PC-9 (cell line): ENCODE results near the gene ARHGAP24. TPM values are rescaled to one million over a fixed set of nuclear protein-coding genes. Genes with fewer than 3 reads are reported as not detected.

ENCODE experiments used
- BruUV-seq: library from RNA; stranded (reverse); fragments of 400-500 nt; replicated peaks from 2 replicates; lab custom pipeline; 2021; lab: Mats Ljungman, UMichigan
- CTCF ChIA-PET: fragments of 300-600 bp; sonication (Branson Sonifier 250); formaldehyde crosslinking; loops from one replicate; lab custom pipeline; 2022; ENCODE audit warnings: antibody characterized with exemption; lab: Charles Lee
- POLR2A ChIA-PET: fragments of 300-600 bp; sonication (Branson Sonifier 250); formaldehyde crosslinking; loops from one replicate; lab custom pipeline; 2022; ENCODE audit warnings: antibody characterized with exemption; ENCODE audit not compliant: unreplicated experiment; lab: Charles Lee
- DNase-seq, 2 experiments: peaks; one replicate each; pipeline versions ENCODE4 v3.0.0 to v3.0.0-alpha.2; 2015 to 2022; ENCODE audit warnings: mixed read lengths in 1 of 2
- H2AFZ ChIP-seq: fragments of 200-600 bp; sonication (generic); 2 replicates; pipeline ENCODE4 v1.8.1; 2017; ENCODE audit warnings: antibody characterized with exemption
- H3F3A ChIP-seq: fragments of 200-600 bp; sonication (generic); 2 replicates; pipeline ENCODE4 v1.8.1; 2017; ENCODE audit warnings: antibody characterized with exemption, mild to moderate bottlenecking, low read depth; ENCODE audit not compliant: insufficient read depth
- H3K27ac ChIP-seq: fragments of 200-600 bp; sonication (generic); 2 replicates; pipeline ENCODE4 v1.6.1; 2016; ENCODE audit warnings: mixed run types
- H3K27me3 ChIP-seq: fragments of 200-600 bp; sonication (generic); 2 replicates; pipeline ENCODE4 v1.6.1; 2016; ENCODE audit warnings: low read depth, mixed run types; ENCODE audit not compliant: insufficient read depth
- H3K36me3 ChIP-seq: fragments of 200-600 bp; sonication (generic); 2 replicates; pipeline ENCODE4 v1.6.1; 2016; ENCODE audit warnings: low read depth, mixed run types
- H3K4me1 ChIP-seq: fragments of 200-600 bp; sonication (generic); replicated peaks from 2 replicates; pipeline ENCODE4 v1.6.1; 2016; ENCODE audit warnings: mixed run types; ENCODE audit not compliant: insufficient read depth
- H3K4me2 ChIP-seq: fragments of 200-600 bp; sonication (generic); 2 replicates; pipeline ENCODE4 v1.6.1; 2017; ENCODE audit warnings: mixed run types
- H3K4me3 ChIP-seq: fragments of 200-600 bp; sonication (generic); 2 replicates; pipeline ENCODE4 v1.6.1; 2016; ENCODE audit warnings: mixed run types
- H3K79me2 ChIP-seq: fragments of 200-600 bp; sonication (generic); 2 replicates; pipeline ENCODE4 v1.6.1; 2017; ENCODE audit warnings: low read depth, mixed run types
- H3K9me2 ChIP-seq: fragments of 200-600 bp; sonication (generic); 2 replicates; pipeline ENCODE4 v1.8.1; 2017; ENCODE audit warnings: mild to moderate bottlenecking; ENCODE audit not compliant: insufficient read depth
- H3K9me3 ChIP-seq: fragments of 200-600 bp; sonication (generic); 2 replicates; pipeline ENCODE4 v1.8.1; 2016; ENCODE audit warnings: low read depth; ENCODE audit not compliant: insufficient read depth
- H4K20me1 ChIP-seq: fragments of 200-600 bp; sonication (generic); 2 replicates; pipeline ENCODE4 v1.8.1; 2017; ENCODE audit not compliant: insufficient read depth
- EZH2 ChIP-seq: fragments of 200-600 bp; sonication (generic); IDR thresholded peaks from 2 replicates; pipeline ENCODE4 v1.8.0; 2017; ENCODE audit warnings: antibody characterized with exemption, low read depth
- intact Hi-C: fragments of 100-400 bp; cut with micrococcal nuclease; formaldehyde crosslinking; loops from one replicate; pipeline ENCODE4 v1.10.0; 2022; ENCODE audit not compliant: unreplicated experiment
- total RNA-seq: library from RNA; stranded (reverse); gene quantifications from 2 replicates; pipeline ENCODE4 v1.2.3, GENCODE V29; 2021
- TF ChIP-seq, protein P1 (sequence below): fragments of 200-600 bp; sonication (generic); conservative IDR thresholded peaks from 2 replicates; pipeline ENCODE4 v1.6.1; 2017; ENCODE audit warnings: mixed run types, antibody characterized with exemption, mild to moderate bottlenecking, moderate library complexity

Gene ARHGAP24
- total RNA-seq, 1 experiment from 2014 or later, result 2.2 TPM

- Histone ChIP-seq H3K27me3 (no peaks in the 10 kb centered on the region), H3K36me3 (no peaks in the 10 kb centered on the region), H4K20me1 (no peaks in the 10 kb centered on the region), H3K79me2 (no peaks in the 10 kb centered on the region), H3K4me2 (no peak overlapping the region), H3K27ac (no peak overlapping the region), H3K9me2 (no peaks in the 10 kb centered on the region), H3K4me1 (no peaks in the 10 kb centered on the region), H3K4me3 (no peak overlapping the region), H2AFZ (no peak overlapping the region), H3K9me3 (no peaks in the 10 kb centered on the region), H3F3A (no peaks in the 10 kb centered on the region)
- TF ChIP-seq, protein P1, sequence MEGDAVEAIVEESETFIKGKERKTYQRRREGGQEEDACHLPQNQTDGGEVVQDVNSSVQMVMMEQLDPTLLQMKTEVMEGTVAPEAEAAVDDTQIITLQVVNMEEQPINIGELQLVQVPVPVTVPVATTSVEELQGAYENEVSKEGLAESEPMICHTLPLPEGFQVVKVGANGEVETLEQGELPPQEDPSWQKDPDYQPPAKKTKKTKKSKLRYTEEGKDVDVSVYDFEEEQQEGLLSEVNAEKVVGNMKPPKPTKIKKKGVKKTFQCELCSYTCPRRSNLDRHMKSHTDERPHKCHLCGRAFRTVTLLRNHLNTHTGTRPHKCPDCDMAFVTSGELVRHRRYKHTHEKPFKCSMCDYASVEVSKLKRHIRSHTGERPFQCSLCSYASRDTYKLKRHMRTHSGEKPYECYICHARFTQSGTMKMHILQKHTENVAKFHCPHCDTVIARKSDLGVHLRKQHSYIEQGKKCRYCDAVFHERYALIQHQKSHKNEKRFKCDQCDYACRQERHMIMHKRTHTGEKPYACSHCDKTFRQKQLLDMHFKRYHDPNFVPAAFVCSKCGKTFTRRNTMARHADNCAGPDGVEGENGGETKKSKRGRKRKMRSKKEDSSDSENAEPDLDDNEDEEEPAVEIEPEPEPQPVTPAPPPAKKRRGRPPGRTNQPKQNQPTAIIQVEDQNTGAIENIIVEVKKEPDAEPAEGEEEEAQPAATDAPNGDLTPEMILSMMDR, result no peak
- no peak for TF ChIP-seq EZH2
- ChIA-PET CTCF (no interaction called here), POLR2A (no interaction called here)
- DNase-seq, result no peak
- BruUV-seq, result no TSS peak
- intact Hi-C loops, result no loop called here
These were observed 222.9 kb downstream of the ARHGAP24 start for GRCh38 chr4:85697854-85698253.

GRCh38 chr4:85700362-85700761, 225.4 kb downstream of the ARHGAP24 start:
- no peaks in the 10 kb centered on the region for H3K27me3 ChIP-seq
- H3K36me3 ChIP-seq, result no peaks in the 10 kb centered on the region
- no peaks in the 10 kb centered on the region for H3K4me1 ChIP-seq
- no peaks in the 10 kb centered on the region for H3F3A ChIP-seq
- ChIA-PET CTCF (no interaction called here), POLR2A (interaction anchor here (0.6 kb wide), 1 partner anchor 1102 kb away, joined by 25 read pairs; no protein-coding TSS in a partner anchor)
- H2AFZ ChIP-seq, result no peak overlapping the region
- no peaks in the 10 kb centered on the region for H3K9me2 ChIP-seq
- DNase-seq, result no peak
- BruUV-seq, result no TSS peak
- no peak overlapping the region for H3K4me3 ChIP-seq
- no peak overlapping the region for H3K27ac ChIP-seq
- TF ChIP-seq, protein P1, result no peak
- no peak for TF ChIP-seq EZH2
- no peaks in the 10 kb centered on the region for H4K20me1 ChIP-seq
- no peaks in the 10 kb centered on the region for H3K79me2 ChIP-seq
- no peak overlapping the region for H3K4me2 ChIP-seq
- intact Hi-C loops, result no loop called here
- no peaks in the 10 kb centered on the region for H3K9me3 ChIP-seq

DNA sequence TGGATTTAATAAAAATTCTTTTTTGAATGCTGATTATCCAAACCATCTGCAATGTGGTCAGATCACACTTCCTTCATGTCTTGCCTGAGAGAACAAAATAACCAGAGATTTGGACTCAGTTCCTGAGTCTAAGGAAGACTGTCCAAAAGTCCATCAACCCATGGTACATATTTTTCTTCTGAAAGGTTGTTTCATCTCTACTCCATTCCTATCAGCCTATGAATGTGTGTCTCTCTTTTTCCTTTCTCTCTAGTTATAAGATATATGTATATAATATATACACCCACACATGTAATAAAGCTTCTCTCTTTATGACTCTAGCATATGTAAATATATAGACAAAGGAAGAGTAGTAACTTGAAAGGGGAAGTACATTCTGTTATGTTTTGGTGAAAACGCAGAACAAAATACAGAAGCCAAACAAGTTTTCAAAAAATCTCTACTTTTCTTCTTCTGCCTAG, 226.9 kb downstream of the ARHGAP24 start:
- Histone ChIP-seq H3F3A (no peaks in the 10 kb centered on the region), H3K27me3 (no peaks in the 10 kb centered on the region), H2AFZ (no peak overlapping the region), H3K36me3 (no peaks in the 10 kb centered on the region), H3K27ac (no peak overlapping the region), H3K9me3 (no peaks in the 10 kb centered on the region), H3K9me2 (no peaks in the 10 kb centered on the region), H3K4me3 (no peak overlapping the region), H3K4me2 (no peak overlapping the region), H3K79me2 (no peaks in the 10 kb centered on the region), H3K4me1 (no peaks in the 10 kb centered on the region), H4K20me1 (no peaks in the 10 kb centered on the region)
- BruUV-seq, result no TSS peak
- ChIA-PET POLR2A (no interaction called here), CTCF (no interaction called here)
- TF ChIP-seq, protein P1, result no peak
- TF ChIP-seq EZH2, result no peak
- DNase-seq, result no peak
- intact Hi-C loops, result no loop called here
